NCI-H345 (cell line): Measurements from ENCODE around the gene SDSL.
A peak's percentile ranks its signal among the peaks of the same experiment; 100 is the strongest.

Experiments
- DNase-seq: peaks from one replicate; lab custom pipeline; 2025; lab: John Stamatoyannopoulos, UW

Gene SDSL, protein sequence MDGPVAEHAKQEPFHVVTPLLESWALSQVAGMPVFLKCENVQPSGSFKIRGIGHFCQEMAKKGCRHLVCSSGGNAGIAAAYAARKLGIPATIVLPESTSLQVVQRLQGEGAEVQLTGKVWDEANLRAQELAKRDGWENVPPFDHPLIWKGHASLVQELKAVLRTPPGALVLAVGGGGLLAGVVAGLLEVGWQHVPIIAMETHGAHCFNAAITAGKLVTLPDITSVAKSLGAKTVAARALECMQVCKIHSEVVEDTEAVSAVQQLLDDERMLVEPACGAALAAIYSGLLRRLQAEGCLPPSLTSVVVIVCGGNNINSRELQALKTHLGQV

GRCh38 chr12:113422030-113422885, at the start of gene SDSL:
Gene SDSL (plus strand): TSS chr12:113422380. CDS start chr12:113427983, 5,603 bp downstream.
- no peak for DNase-seq

DNA sequence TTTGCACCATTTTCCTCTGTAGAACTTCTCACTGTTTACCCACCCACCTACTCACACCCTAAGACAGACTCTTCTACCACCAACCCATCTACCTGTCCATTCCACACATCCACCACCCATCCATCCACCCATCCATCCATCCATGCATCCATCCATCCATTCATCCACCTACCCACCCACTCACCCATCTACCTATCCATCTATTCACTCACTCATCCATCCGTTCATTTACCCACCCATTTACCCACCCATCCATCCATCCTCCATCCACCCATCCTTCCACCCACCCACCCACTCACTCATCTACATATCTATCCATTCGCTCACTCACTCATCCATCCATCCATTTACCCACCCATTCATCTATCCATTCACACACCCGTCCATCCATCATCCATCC, 48.7 kb upstream of the SDSL start:
- no peak for DNase-seq

- DNase-seq = peak; percentile 43
These were observed 48.2 kb upstream of the SDSL start for GRCh38 chr12:113373969-113374368.

DNA sequence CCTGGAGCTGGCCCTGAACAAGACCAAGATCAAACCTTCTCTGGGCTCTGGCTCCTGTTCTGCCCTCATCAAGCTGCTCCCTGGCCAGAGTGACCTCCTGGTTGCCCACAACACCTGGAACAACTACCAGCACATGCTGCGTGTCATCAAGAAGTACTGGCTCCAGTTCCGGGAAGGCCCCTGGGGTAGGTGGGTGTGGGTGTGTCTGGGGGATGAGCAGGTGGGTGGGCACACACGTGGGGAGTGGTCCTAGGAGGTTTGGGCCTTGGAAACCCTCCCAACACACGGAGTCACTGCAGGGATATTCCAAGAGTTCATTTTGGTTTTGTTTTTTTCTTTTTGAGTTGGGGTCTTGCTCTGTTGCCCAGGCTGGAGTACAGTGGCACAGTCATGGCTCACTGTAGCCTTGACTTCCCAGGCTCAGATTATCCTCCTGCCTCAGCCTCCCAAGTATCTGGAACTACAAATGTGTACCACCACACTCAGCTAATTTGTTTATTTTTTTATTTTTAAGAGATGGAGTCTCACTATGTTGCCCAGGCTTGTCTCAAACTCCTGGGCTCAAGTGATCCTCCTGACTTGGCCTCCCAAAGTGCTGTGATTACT, 47.3 kb upstream of the SDSL start:
- DNase-seq = no peak

DNA sequence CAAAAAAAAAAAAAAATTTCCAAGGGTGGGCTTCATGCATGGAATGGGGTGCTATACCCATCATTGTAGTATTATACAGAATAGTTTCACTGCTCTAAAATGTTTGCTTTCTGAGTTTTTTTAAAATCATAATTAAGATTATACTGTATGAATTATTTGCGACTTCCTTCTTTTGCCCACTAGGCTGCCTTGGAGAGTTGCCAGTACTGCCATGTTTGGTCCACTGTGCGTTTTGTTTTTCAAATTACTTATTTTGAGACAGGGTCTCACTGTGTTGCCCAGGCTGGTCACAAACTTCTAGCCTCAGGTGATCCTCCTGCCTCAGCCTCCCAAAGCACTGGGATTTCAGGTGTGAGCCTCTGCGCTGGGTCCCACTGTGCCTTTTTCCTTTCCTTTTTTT, 43.9 kb upstream of the SDSL start:
- DNase-seq = no peak

DNA sequence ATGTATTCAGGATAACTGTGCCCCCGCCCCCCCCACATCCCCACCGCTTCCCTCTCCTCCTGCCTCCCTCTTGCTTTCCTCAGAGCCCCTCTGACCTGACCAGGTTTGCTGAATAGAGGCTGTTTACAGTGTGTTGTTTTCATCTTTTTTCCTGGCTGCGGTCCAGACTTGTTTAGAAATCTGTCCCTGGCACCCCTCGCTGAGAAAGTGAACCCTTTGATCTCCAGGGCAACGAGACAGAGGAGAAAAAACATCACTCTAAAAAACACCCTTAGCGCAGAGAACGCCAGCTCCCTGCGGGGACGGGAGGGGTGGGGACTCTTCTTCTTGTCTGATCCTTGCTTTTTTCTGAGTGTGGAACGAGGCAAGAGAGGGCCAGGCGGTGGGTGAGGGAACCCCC, 41.0 kb upstream of the SDSL start:
- peak; percentile 62 for DNase-seq

GRCh38 chr12:113382206-113382605, 40.0 kb upstream of the SDSL start:
- DNase-seq = no peak

DNA sequence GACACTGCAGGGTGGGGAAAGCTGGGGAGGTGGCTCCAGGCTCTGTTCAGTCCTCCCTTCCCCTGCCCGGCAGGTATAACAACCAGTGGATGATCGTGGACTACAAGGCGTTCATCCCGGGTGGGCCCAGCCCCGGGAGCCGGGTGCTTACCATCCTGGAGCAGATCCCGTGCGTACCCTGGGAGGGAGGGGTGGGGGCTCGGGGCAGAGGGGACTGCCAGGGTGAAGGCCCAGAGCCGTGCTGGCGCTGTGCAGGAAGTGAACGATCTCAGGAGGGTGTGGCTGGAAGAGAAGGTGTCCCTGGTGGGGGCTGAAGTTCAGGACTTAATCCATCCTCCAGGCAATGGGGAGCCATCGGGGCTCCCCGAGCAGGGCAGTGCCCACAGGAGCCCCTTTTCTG, 37.4 kb upstream of the SDSL start:
- no peak for DNase-seq

DNA sequence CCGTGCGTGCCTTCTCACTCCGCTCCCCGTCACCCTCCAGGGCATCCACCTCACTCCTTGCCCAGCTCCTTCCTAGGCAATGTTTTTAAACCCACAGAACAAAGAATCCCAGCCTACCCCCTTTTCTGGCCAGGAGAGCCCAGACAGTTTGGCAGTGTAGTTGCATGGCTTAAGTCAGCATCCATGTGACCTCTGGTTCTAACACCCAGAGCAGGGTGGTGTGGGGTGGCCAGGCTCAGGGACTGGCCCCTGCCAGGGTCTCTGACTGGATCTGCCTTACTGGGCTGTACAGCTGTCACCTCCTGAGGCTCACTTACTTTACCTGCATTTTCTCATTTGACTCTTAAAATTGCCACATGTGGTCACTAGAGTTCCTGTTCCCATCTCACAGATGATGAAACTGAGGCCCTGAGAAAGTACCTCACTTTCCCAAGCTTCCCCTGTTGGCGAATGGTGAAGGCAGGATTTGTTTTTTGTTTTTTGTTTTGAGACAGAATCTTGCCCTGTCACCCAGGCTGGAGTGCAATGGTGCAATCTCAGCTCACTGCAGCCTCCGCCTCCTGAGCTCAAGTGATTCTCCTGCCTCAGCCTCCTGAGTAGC, 36.8 kb upstream of the SDSL start:
- no peak for DNase-seq

- no peak for DNase-seq
These were observed 35.2 kb upstream of the SDSL start for GRCh38 chr12:113386866-113387566.

DNA sequence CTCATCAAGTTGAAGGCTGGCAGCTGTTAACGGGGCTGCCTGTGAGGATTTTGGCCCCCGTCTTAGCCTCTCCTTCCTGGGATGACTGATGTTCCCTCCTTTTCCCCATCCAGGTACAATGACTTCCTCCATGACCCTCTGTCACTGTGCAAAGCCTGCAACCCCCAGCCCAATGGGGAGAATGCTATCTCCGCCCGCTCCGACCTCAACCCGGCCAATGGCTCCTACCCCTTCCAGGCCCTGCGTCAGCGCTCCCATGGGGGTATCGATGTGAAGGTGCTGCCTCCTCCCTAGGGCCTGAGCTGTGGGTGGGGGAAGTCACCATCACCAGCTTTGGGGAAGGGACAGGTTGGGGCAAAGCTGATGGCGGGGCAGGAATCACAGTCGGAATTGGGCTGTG, 34.5 kb upstream of the SDSL start:
- no peak for DNase-seq

- DNase-seq = no peak
These were observed 33.8 kb upstream of the SDSL start for GRCh38 chr12:113388351-113388750.

- DNase-seq = no peak
These were observed 31.8 kb upstream of the SDSL start for GRCh38 chr12:113390064-113391043.

- no peak for DNase-seq
These were observed 31.0 kb upstream of the SDSL start for GRCh38 chr12:113391145-113391544.

DNA sequence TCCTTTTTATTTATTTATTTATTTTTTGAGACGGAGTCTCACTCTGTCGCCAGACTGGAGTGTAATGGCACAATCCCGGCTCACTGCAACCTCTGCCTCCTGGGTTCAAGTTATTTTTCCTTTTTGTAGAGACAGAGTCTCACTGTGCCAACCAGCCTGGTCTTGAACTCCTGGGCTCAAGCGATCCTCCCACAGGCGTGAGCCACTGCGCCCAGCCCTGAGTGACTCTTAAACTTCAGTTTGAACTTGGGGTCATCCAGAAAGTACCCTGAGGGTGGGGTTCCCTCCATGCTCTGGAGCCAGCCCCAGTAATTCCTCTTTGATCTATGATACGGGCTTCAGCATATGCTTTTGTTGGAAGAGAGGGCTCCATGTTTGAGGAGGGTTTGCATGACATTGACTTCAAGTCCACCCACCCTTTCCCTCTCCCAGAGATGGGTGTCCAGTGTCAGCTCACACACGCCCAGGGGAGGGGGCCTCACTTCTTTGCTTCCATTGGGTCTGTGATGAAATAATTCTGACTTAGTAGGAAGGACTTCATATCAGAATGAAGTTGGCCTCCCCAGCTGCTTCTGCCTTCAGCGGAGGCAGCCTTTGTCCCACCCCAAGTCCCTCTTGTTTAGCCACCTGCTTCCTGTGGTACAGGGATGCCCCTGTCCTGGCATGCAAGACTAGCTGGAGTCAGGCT, 30.4 kb upstream of the SDSL start:
- no peak for DNase-seq

DNA sequence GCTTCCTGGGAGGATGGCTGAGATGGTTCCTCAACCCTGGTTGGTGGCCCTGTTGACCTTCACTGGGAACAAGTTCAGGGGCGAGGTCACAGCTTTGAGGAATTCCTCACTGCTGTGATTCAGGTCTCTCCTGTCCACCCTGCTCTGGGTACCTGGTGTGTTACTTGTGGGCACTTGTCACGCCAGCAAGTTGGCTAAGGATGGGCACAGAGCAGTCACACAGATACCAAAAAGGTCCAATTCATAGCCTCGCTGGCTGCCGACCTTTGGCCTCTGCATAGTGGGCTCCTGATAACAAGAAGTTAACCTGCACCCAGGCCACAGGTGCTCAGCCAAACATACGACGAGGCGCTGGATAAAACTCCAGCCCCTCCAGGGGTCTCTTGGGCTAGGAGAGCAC, 29.7 kb upstream of the SDSL start:
- DNase-seq = no peak

GRCh38 chr12:113392988-113393579, 29.1 kb upstream of the SDSL start:
- no peak for DNase-seq

GRCh38 chr12:113393749-113394148, 28.4 kb upstream of the SDSL start:
- no peak for DNase-seq

GRCh38 chr12:113395119-113395518, 27.1 kb upstream of the SDSL start:
- no peak for DNase-seq

GRCh38 chr12:113396200-113396599, 26.0 kb upstream of the SDSL start:
- DNase-seq = no peak
